Endothelial cell of umbilical vein (primary cell): ENCODE measurements around the gene ABCA10. TPM values are rescaled to one million over a fixed set of nuclear protein-coding genes. Genes with fewer than 3 reads are reported as not detected.
"Not testable (repeated sequence)": the region's sequence is repeated elsewhere in the genome, so short reads cannot be mapped to it uniquely, and the experiment has no call there.

Experiments used
- BruUV-seq: library from RNA; stranded (reverse); fragments of 400-500 nt; replicated peaks from 2 replicates; lab custom pipeline; 2021; lab: Mats Ljungman, UMichigan
- CTCF ChIA-PET: fragments of 300-600, 350-600 bp; sonication (Branson Sonifier 250); formaldehyde crosslinking; loops from one replicate; lab custom pipeline; 2021; ENCODE audit warnings: antibody characterized with exemption, inconsistent platforms; lab: Charles Lee
- POLR2A ChIA-PET: fragments of 300-600, 350-600 bp; sonication (Branson Sonifier 250); formaldehyde crosslinking; loops from one replicate; lab custom pipeline; 2021; ENCODE audit warnings: antibody characterized with exemption, inconsistent platforms; lab: Charles Lee
- DNase-seq: peaks from one replicate; pipeline ENCODE4 v3.0.0-alpha.2; 2011; ENCODE audit warnings: low read depth, low spot score
- FAIRE-seq: peaks from 2 replicates; lab custom pipeline; 2011; peaks lifted over from hg19 to GRCh38; lab: Jason Lieb, UNC
- H2AFZ ChIP-seq: 2 replicates; pipeline ENCODE4 v1.6.0; 2012; ENCODE audit warnings: low read depth, low read length, control low read depth, inconsistent platforms
- H3K27ac ChIP-seq: 2 replicates; pipeline ENCODE4 v1.5.1; 2011; ENCODE audit warnings: low read depth, mild to moderate bottlenecking, control low read depth, low read length, moderate library complexity; ENCODE audit not compliant: insufficient read depth
- H3K27me3 ChIP-seq, 2 experiments: 2 replicates each; pipeline versions ENCODE4 v1.6.0 to v1.6.1; 2011; ENCODE audit warnings: low read length in 2 of 2, mixed read lengths in 1 of 2; ENCODE audit not compliant: control insufficient read depth in 2 of 2, insufficient read depth in 2 of 2
- H3K36me3 ChIP-seq, 2 experiments: 2 replicates in 1 of 2; 3 replicates in 1 of 2; pipeline ENCODE4 v1.5.1; 2011; ENCODE audit warnings: low read length in 2 of 2, mild to moderate bottlenecking in 1 of 2, moderate library complexity in 1 of 2; ENCODE audit not compliant: control insufficient read depth in 2 of 2, insufficient read depth in 2 of 2; ENCODE audit errors: extremely low read depth in 1 of 2
- H3K4me1 ChIP-seq: 3 replicates; pipeline ENCODE4 v1.5.1; 2011; ENCODE audit warnings: mild to moderate bottlenecking, low read length; ENCODE audit not compliant: control insufficient read depth, insufficient read depth; ENCODE audit errors: extremely low read depth
- H3K4me2 ChIP-seq: 2 replicates; pipeline ENCODE4 v1.6.1; 2011; ENCODE audit warnings: low read length, control low read depth, mixed read lengths; ENCODE audit not compliant: insufficient read depth
- H3K4me3 ChIP-seq, 3 experiments: fragments of 200-600 bp in 1 of 3; sonication (generic), shearing (Covaris generic) in 1 of 3; replicated peaks in 1 of 3; 2 replicates each; pipeline ENCODE4 v1.5.1; 2011 to 2016; ENCODE audit warnings: control low read depth in 3 of 3, low read length in 3 of 3, mild to moderate bottlenecking in 2 of 3, inconsistent platforms in 1 of 3, low read depth in 1 of 3, moderate library complexity in 1 of 3; ENCODE audit not compliant: insufficient read depth in 1 of 3
- H3K79me2 ChIP-seq: 2 replicates; pipeline ENCODE4 v1.6.0; 2012; ENCODE audit warnings: low read length, inconsistent platforms; ENCODE audit not compliant: control insufficient read depth, insufficient read depth
- H3K9ac ChIP-seq: replicated peaks from 2 replicates; pipeline ENCODE3; 2011; ENCODE audit warnings: low read length, control low read depth; ENCODE audit not compliant: insufficient read depth; ENCODE audit errors: extremely low read depth
- H3K9me1 ChIP-seq: replicated peaks from 3 replicates; pipeline ENCODE4 v1.6.0; 2011; ENCODE audit warnings: mild to moderate bottlenecking, low read length; ENCODE audit not compliant: control insufficient read depth, insufficient read depth; ENCODE audit errors: extremely low read depth
- H3K9me3 ChIP-seq: replicated peaks from 2 replicates; pipeline ENCODE4 v1.5.1; 2012; ENCODE audit warnings: low read length, inconsistent platforms; ENCODE audit not compliant: control insufficient read depth, insufficient read depth
- H4K20me1 ChIP-seq: replicated peaks from 2 replicates; pipeline ENCODE3; 2011; ENCODE audit warnings: mild to moderate bottlenecking, low read length; ENCODE audit not compliant: control insufficient read depth, insufficient read depth; ENCODE audit errors: extremely low read depth
- EZH2 ChIP-seq: IDR thresholded peaks from 2 replicates; pipeline ENCODE4 v1.6.1; 2012; ENCODE audit warnings: borderline replicate concordance, low read depth, mild to moderate bottlenecking, moderate library complexity, low read length, inconsistent platforms; ENCODE audit not compliant: severe bottlenecking
- FOS ChIP-seq: IDR thresholded peaks from 2 replicates; pipeline ENCODE4 v1.6.1; 2011; ENCODE audit warnings: mild to moderate bottlenecking, low read length, moderate library complexity, borderline replicate concordance; ENCODE audit not compliant: insufficient read depth
- GATA2 ChIP-seq: IDR thresholded peaks from 2 replicates; pipeline ENCODE4 v1.7.0; 2011; ENCODE audit warnings: low read depth, mild to moderate bottlenecking, moderate library complexity, mixed read lengths, low read length; ENCODE audit not compliant: insufficient read length, insufficient read depth
- JUN ChIP-seq: IDR thresholded peaks from 2 replicates; pipeline ENCODE4 v1.6.1; 2011; ENCODE audit warnings: borderline replicate concordance, low read depth; ENCODE audit not compliant: insufficient read length, insufficient read depth
- MAX ChIP-seq: IDR thresholded peaks from 2 replicates; pipeline ENCODE4 v1.6.1; 2011; ENCODE audit not compliant: insufficient read depth, insufficient read length
- MYC ChIP-seq: IDR thresholded peaks from one replicate; pipeline ENCODE4 v1.6.1; 2011; ENCODE audit warnings: mild to moderate bottlenecking, low read depth, low read length
- POLR2A ChIP-seq: IDR thresholded peaks from 2 replicates; pipeline ENCODE4 v1.6.1; 2012; ENCODE audit warnings: low read depth, mild to moderate bottlenecking, control low read depth, low read length
- POLR2AphosphoS5 ChIP-seq: IDR thresholded peaks from 2 replicates; pipeline ENCODE4 v1.6.1; 2012; ENCODE audit warnings: low read depth, mild to moderate bottlenecking, control low read depth, low read length, moderate library complexity; ENCODE audit not compliant: insufficient read depth
- dilution Hi-C: fragments of 300-500 bp; cut with MboI; formaldehyde crosslinking; loops from one replicate; pipeline ENCODE4 v1.15.0; 2019; ENCODE audit warnings: low sequenced_read_pairs; ENCODE audit not compliant: extremely low pct_ligation_motif_present
- intact Hi-C: fragments of 100-400 bp; cut with micrococcal nuclease; formaldehyde crosslinking; loops from one replicate; pipeline ENCODE4 v1.10.0; 2022
- polyA plus RNA-seq, 4 experiments: library from polyadenylated mRNA; depleted of rRNA in 3 of 4; stranded (reverse) in 3 of 4; unstranded in 1 of 4; fragments of >200 nt; gene quantifications; 2 replicates each; pipeline versions ENCODE4 v1.2.1 to v1.2.3, GENCODE V29; 2011 to 2012; ENCODE audit warnings: missing spikeins in 1 of 4
- total RNA-seq: library from RNA; stranded (reverse); gene quantifications from 2 replicates; pipeline ENCODE4 v1.2.3, GENCODE V29; 2021
- TF ChIP-seq, protein P1 (sequence below), 2 donors: IDR thresholded peaks; 1 replicate in 1 of 2; 2 replicates in 1 of 2; pipeline ENCODE4 v1.5.1; 2011; ENCODE audit warnings: low read length in 2 of 2, mild to moderate bottlenecking in 2 of 2, moderate library complexity in 2 of 2, control low read depth in 1 of 2, inconsistent platforms in 1 of 2, low read depth in 1 of 2; ENCODE audit not compliant: insufficient read depth in 1 of 2; ENCODE audit errors: extremely low read depth in 1 of 2

Gene ABCA10
- total and polyA plus RNA-seq, 2 donors (not counting 3 experiments of a cell fraction or from before 2014, with no cell fraction given), result 0.22 to 2.1 TPM

GRCh38 chr17:69170377-69170776 lies 58.2 kb downstream of the ABCA10 start:
- H3K27ac ChIP-seq, result no peak overlapping the region
- DNase-seq, result peak; percentile 56
- H3K4me2 ChIP-seq, result no peak overlapping the region
- no TSS peak for BruUV-seq
- H3K9me1 ChIP-seq, result no peaks in the 10 kb centered on the region
- H3K36me3 ChIP-seq, result no peaks in the 10 kb centered on the region
- no peaks in the 10 kb centered on the region for H3K79me2 ChIP-seq
- H3K27me3 ChIP-seq, result no peaks in the 10 kb centered on the region
- CTCF ChIA-PET, result no interaction called here
- H3K4me3 ChIP-seq, result no peak overlapping the region
- dilution Hi-C loops (no loop called here), intact Hi-C loops (no loop called here)
- TF ChIP-seq POLR2A, result no peak
- no peak for TF ChIP-seq EZH2
- no peak for TF ChIP-seq JUN
- TF ChIP-seq FOS, result no peak
- no peak for TF ChIP-seq GATA2
- no peak for TF ChIP-seq MYC
- no peak for TF ChIP-seq POLR2AphosphoS5
- TF ChIP-seq MAX, result no peak
- TF ChIP-seq, protein P1, sequence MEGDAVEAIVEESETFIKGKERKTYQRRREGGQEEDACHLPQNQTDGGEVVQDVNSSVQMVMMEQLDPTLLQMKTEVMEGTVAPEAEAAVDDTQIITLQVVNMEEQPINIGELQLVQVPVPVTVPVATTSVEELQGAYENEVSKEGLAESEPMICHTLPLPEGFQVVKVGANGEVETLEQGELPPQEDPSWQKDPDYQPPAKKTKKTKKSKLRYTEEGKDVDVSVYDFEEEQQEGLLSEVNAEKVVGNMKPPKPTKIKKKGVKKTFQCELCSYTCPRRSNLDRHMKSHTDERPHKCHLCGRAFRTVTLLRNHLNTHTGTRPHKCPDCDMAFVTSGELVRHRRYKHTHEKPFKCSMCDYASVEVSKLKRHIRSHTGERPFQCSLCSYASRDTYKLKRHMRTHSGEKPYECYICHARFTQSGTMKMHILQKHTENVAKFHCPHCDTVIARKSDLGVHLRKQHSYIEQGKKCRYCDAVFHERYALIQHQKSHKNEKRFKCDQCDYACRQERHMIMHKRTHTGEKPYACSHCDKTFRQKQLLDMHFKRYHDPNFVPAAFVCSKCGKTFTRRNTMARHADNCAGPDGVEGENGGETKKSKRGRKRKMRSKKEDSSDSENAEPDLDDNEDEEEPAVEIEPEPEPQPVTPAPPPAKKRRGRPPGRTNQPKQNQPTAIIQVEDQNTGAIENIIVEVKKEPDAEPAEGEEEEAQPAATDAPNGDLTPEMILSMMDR (IDR thresholded peaks at IDR 0.05; ENCODE audit: extremely low read depth in 1 of 2, insufficient read depth in 1 of 2, low read depth in 1 of 2, low read length in 2 of 2), result no peak
- H4K20me1 ChIP-seq, result no peaks in the 10 kb centered on the region
- no peak overlapping the region for H3K9ac ChIP-seq
- POLR2A ChIA-PET, result no interaction called here
- H2AFZ ChIP-seq, result no peak overlapping the region
- H3K4me1 ChIP-seq, result peaks cover 3% of the 10 kb centered on the region
- H3K9me3 ChIP-seq, result no peaks in the 10 kb centered on the region
- FAIRE-seq, result no peak

DNA sequence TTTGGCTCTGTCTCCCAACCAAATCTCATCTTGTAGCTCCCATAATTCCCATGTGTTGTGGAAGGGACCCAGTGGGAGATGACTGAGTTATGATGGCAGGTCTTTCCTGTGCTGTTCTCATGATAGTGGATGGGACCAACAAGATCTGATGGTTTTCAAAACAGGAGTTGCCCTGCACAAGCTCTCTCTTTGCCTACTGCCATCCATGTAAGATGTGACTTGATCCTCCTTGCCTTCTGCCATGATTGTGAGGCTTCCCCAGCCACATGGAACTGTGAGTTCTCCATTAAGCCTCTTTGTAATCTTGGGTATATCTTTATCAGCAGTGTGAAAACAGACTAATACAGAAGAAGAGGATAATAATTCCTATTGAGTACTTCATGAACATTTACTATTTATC lies 60.0 kb downstream of the ABCA10 start:
- DNase-seq, H3K27me3 ChIP-seq, H3K4me2 ChIP-seq, H3K9ac ChIP-seq, FAIRE-seq, dilution Hi-C loops, intact Hi-C loops, POLR2A ChIA-PET, H2AFZ ChIP-seq, H3K27ac ChIP-seq, BruUV-seq, H3K36me3 ChIP-seq, H3K4me3 ChIP-seq, H3K9me1 ChIP-seq, H3K9me3 ChIP-seq, H3K4me1 ChIP-seq, H3K79me2 ChIP-seq, H4K20me1 ChIP-seq: not testable (repeated sequence)
- CTCF ChIA-PET, result interaction anchor here (1.4 kb wide), 1 partner anchor 18 kb away, joined by 3 read pairs; no protein-coding TSS in a partner anchor
